ENCODE results near the gene RBPMS2. TPM values are rescaled to one million over a fixed set of nuclear protein-coding genes. Genes with fewer than 3 reads are reported as not detected.
A peak's percentile ranks its signal among the peaks of the same experiment; 100 is the strongest.

The RBPMS2 gene
- total RNA-seq, 4 donors from 2014 or later: 0.70 to 8.3 (median 2.3) TPM

DNA sequence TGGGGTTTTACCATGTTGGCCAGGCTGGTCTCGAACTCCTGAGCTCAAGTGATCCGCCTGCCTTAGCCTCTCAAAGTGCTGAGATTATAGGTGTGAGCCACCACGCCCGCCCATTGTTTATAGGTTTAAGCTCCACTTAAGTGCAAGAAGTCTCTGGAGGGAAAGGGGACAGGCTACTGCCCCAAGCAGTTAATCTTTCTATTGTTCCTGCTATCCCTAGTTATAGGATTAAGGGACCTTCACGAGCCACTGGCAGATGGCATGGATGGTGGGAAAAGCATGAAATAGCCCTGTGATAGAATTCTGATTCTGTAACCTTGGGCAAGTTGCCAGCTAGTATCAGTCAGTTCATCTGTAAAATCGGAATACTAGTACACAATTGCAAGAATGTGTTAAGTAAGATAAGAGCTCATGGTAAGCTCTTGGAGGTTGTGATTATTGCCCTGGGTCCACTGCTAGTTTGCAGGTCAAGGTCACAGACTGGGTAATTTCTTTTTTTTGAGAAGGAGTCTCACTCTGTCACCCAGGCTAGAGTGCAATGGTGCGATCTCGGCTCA is 5.3 kb upstream of the RBPMS2 start:
- DNase-seq: no peak
- H3K36me3 ChIP-seq: no peaks in the 10 kb centered on the region
- TF ChIP-seq, protein P1, sequence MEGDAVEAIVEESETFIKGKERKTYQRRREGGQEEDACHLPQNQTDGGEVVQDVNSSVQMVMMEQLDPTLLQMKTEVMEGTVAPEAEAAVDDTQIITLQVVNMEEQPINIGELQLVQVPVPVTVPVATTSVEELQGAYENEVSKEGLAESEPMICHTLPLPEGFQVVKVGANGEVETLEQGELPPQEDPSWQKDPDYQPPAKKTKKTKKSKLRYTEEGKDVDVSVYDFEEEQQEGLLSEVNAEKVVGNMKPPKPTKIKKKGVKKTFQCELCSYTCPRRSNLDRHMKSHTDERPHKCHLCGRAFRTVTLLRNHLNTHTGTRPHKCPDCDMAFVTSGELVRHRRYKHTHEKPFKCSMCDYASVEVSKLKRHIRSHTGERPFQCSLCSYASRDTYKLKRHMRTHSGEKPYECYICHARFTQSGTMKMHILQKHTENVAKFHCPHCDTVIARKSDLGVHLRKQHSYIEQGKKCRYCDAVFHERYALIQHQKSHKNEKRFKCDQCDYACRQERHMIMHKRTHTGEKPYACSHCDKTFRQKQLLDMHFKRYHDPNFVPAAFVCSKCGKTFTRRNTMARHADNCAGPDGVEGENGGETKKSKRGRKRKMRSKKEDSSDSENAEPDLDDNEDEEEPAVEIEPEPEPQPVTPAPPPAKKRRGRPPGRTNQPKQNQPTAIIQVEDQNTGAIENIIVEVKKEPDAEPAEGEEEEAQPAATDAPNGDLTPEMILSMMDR (IDR thresholded peaks at IDR 0.05): no peak
- H3K27me3 ChIP-seq: no peaks in the 10 kb centered on the region
- H3K9me3 ChIP-seq: no peaks in the 10 kb centered on the region
- H3K4me3 ChIP-seq: no peak overlapping the region
- peaks cover 0 to 5% (median 0%) of the 10 kb centered on the region in 4 donors for H3K4me1 ChIP-seq
- H3K27ac ChIP-seq: no peak overlapping the region

DNA sequence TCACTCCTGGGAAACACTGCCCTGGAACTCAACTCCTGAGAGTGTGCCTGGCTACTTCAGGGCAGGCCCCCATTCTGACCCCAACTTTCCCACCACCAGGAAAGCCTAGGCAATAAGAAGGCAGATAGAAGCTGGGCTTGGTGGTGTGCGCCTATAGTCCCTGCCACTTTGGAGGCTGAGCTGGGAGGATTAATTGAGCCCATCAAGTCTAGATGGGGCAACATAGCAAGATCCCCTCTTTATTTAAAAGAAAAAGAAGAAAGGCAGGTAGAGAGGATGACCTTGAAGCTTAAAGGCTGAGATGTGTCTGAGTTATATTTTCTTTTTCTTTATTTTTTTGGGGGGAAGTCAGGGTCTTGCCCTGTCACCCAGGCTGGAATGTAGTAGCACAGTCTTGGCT is 4.2 kb upstream of the RBPMS2 start:
- Histone ChIP-seq H3K36me3 (no peaks in the 10 kb centered on the region), H3K4me1 (peaks cover 0 to 6% (median 0%) of the 10 kb centered on the region in 4 donors), H3K27ac (no peak overlapping the region), H3K4me3 (no peak overlapping the region), H3K27me3 (peaks cover 0 to 5% of the 10 kb centered on the region in 2 donors), H3K9me3 (no peaks in the 10 kb centered on the region)
- TF ChIP-seq POLR2A (IDR thresholded peaks at IDR 0.05): no peak
- TF ChIP-seq, protein P1 (IDR thresholded peaks at IDR 0.05): no peak
- no peak for DNase-seq

DNA sequence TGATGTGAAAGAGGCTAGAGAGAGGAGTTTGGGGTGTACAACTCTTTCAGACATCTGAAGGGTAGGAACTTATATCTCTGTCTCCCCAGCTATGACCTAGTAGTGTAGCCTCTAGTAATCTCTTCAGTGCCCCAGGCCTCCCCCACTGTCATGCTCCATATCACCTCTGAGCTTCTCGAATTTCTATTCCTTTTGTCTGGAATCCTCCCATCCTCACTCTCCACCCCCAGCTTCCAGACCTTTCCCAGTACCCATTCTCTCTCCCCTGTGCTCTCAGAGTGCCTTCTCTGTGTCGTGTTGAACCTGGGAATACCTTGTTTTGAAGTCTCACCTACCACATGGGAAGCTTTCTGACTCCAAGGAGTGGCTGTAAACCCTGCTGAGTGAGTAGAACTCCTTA is 3.6 kb upstream of the RBPMS2 start:
- no peaks in the 10 kb centered on the region for H3K36me3 ChIP-seq
- H3K4me3 ChIP-seq: no peak overlapping the region
- H3K27me3 ChIP-seq: peaks cover 0 to 6% of the 10 kb centered on the region in 2 donors
- no peak for DNase-seq
- H3K4me1 ChIP-seq: peaks cover 0 to 6% (median 0%) of the 10 kb centered on the region in 4 donors
- H3K27ac ChIP-seq: no peak overlapping the region
- H3K9me3 ChIP-seq: no peaks in the 10 kb centered on the region
- TF ChIP-seq POLR2A (IDR thresholded peaks at IDR 0.05): no peak
- TF ChIP-seq, protein P1 (IDR thresholded peaks at IDR 0.05): no peak

DNA sequence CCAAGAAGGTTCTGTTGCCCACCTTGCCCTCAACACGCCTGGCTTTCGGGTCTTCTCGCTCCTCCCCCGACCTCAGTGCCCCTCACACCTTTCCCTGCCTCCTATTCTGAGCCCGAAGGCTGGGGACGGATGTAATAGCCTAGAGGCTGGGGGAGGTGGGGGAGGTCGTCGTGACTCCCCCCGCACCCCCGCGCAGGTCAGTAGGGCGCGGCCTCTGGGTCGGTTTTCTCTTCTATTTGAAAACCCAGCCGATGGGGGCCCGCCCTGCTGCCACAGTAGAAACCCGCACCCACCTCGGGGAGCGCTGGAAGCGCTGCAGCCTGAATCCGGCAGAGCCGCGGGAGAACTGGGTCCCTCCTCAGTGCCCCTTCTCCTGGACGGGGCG is 1.0 kb upstream of the RBPMS2 start:
- H3K36me3 ChIP-seq: no peaks in the 10 kb centered on the region
- peaks cover 0 to 6% of the 10 kb centered on the region in 2 donors for H3K27me3 ChIP-seq
- peak overlapping the region; percentile 27 to 89 (median 58) for H3K27ac ChIP-seq
- H3K9me3 ChIP-seq: no peaks in the 10 kb centered on the region
- TF ChIP-seq, protein P1 (IDR thresholded peaks at IDR 0.05): no peak
- no peak for TF ChIP-seq POLR2A (IDR thresholded peaks at IDR 0.05)
- H3K4me3 ChIP-seq: peak overlapping the region in 3 of 4 donors; percentile 64 to 75 (median 70)
- DNase-seq: no peak
- peaks cover 0 to 6% (median 0%) of the 10 kb centered on the region in 4 donors for H3K4me1 ChIP-seq

DNA sequence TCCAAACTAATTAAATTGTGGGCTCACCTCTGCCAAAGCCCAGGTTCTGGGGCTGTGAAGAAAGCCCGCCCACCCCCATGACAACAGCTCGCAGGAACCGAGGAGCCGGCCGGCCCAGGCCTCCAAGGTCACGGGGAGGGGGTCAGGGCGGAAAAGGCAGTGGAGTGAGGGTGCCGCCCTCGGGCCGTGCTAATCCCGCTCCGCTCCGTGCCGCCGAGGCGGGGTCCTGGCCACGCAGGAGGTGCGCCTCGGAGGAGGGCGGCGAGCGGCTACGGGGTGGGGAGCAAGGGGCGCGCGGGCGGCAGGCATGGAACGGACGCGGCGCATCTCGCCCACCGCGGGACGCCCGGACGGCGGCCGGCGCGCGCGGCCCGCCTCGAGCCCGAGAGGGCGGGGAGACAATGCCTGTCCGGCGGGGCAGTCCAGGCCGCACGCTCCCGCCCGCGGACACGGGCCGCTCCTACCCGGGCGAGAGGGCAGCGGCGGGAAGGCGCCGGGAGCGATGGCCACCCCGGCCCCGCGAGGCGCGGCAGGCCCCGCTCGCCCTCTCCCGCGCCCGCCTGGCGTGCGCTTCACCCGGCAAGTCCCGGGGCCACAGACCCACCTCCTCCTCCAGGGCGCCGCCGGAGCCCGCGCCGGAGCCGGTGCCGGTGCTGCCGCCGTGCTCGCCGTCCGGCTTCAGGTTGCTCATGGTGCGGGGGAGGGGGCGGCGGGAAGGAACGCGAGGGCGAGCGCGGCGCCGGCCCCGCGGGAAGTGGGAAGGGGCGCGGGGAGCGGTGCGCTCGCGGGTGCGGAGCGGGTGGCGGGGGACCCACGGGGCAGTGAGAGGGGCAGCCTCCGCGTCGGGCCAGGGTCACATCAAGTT is 528 bp downstream of the RBPMS2 start:
- Histone ChIP-seq H3K4me3 (peak overlapping the region; percentile 41 to 75 (median 67)), H3K27me3 (peaks cover 0 to 6% of the 10 kb centered on the region in 2 donors)

More for the DNA sequence above, 528 bp downstream of the RBPMS2 start:
- TF ChIP-seq, protein P1 (IDR thresholded peaks at IDR 0.05): no peak
- TF ChIP-seq POLR2A (IDR thresholded peaks at IDR 0.05): no peak
- H3K9me3 ChIP-seq: no peaks in the 10 kb centered on the region
- peak overlapping the region; percentile 52 to 89 (median 70) for H3K27ac ChIP-seq
- H3K36me3 ChIP-seq: no peaks in the 10 kb centered on the region
- H3K4me1 ChIP-seq: peaks cover 0 to 6% (median 0%) of the 10 kb centered on the region in 4 donors
- DNase-seq: no peak

Data from Peyer's patch (tissue), 4 donors.